Thyroid gland (tissue), 4 donors: ENCODE results near the gene TPRG1.

ENCODE experiments used
- POLR2A ChIP-seq, 2 donors: fragments of 450-650 bp; IDR thresholded peaks; one replicate each; pipeline ENCODE4 v1.6.1; 2017; ENCODE audit warnings: antibody characterized with exemption in 2 of 2, mild to moderate bottlenecking in 2 of 2, moderate library complexity in 1 of 2
- TF ChIP-seq, protein P1 (sequence below), 6 experiments: fragments of 200-600 bp in 3 of 6; fragments of 450-650 bp in 3 of 6; sonication (generic) in 3 of 6; IDR thresholded peaks; one replicate each; pipeline ENCODE4 v1.5.1; 2016 to 2019; ENCODE audit warnings: antibody characterized with exemption in 6 of 6, mild to moderate bottlenecking in 2 of 6, inconsistent platforms in 1 of 6, moderate library complexity in 1 of 6

DNA sequence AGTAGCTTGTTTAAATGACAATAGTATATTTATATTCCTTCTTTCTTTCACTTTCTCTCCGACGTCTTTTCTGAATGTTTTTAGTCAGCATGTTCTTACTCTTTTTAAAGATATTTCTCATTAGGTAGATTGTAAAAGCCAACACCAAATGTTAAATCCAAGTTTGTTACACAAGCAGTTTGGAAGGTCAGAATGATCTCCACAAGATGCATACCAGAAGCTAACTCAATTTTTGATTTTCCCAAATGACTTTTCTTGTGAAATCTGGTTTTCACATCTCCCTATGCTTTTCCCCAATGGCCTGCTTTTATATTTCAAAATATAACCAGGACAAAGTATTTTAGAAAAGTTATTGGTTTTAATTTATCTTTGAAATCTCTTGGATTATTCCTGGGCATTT is 49.7 kb upstream of the TPRG1 start:
- TF ChIP-seq, protein P1, sequence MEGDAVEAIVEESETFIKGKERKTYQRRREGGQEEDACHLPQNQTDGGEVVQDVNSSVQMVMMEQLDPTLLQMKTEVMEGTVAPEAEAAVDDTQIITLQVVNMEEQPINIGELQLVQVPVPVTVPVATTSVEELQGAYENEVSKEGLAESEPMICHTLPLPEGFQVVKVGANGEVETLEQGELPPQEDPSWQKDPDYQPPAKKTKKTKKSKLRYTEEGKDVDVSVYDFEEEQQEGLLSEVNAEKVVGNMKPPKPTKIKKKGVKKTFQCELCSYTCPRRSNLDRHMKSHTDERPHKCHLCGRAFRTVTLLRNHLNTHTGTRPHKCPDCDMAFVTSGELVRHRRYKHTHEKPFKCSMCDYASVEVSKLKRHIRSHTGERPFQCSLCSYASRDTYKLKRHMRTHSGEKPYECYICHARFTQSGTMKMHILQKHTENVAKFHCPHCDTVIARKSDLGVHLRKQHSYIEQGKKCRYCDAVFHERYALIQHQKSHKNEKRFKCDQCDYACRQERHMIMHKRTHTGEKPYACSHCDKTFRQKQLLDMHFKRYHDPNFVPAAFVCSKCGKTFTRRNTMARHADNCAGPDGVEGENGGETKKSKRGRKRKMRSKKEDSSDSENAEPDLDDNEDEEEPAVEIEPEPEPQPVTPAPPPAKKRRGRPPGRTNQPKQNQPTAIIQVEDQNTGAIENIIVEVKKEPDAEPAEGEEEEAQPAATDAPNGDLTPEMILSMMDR (IDR thresholded peaks at IDR 0.05) = no peak
- no peak for TF ChIP-seq POLR2A (IDR thresholded peaks at IDR 0.05)
